ENCODE measurements around the gene KMT5B. TPM values are rescaled to one million over a fixed set of nuclear protein-coding genes. Genes with fewer than 3 reads are reported as not detected.

Gene KMT5B
- total RNA-seq, 2 donors from 2014 or later: 20.7 to 29.8 TPM

DNA sequence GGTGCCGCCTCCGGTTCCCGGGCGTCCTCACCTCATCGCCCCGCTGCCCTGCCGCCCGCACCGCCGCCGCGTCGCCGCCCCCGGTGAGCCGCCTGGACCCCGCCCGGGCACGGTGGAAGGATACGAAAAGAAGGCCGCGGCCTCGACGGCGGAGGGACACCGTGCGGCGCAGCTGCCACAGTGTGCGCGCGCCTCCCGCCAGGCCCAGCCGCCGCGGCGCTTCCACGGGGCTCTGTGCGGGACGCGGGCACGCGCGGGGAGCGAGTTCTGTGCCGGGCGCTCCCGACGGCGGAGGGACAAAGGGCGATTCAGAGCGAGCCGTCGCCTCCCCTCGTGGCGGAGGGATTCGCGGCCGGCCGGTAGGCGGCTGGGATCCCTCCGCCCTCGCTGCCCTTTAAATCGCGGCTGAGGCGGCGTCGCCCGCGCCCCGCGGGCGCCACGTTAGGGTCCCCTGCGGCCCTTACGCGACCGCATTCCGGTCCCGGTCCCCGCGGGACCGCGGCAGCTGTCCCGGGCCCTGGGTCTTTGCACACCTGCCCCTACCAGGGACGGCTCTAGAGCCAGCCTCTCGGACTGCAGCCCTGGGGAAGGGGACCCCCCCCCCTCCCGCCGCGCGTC, 568 bp upstream of the KMT5B start:
- Histone ChIP-seq H3K4me3 (peak overlapping the region; percentile 79), H3K9me3 (no peaks in the 10 kb centered on the region), H3K36me3 (no peaks in the 10 kb centered on the region), H3K4me1 (ENCODE audit: control insufficient read depth in 1 of 2, low read depth in 2 of 2) (peaks cover 17 to 51% of the 10 kb centered on the region in 2 donors), H3K27ac (peak overlapping the region; percentile 97 to 98), H3K27me3 (replicated peaks; ENCODE audit: insufficient read depth) (no peaks in the 10 kb centered on the region)
- DNase-seq (ENCODE audit: low spot score) (peak; percentile 35), ATAC-seq (ENCODE audit: insufficient number of reproducible peaks, low FRiP score, low read depth) (peak; percentile 45)
- TF ChIP-seq, protein P1, sequence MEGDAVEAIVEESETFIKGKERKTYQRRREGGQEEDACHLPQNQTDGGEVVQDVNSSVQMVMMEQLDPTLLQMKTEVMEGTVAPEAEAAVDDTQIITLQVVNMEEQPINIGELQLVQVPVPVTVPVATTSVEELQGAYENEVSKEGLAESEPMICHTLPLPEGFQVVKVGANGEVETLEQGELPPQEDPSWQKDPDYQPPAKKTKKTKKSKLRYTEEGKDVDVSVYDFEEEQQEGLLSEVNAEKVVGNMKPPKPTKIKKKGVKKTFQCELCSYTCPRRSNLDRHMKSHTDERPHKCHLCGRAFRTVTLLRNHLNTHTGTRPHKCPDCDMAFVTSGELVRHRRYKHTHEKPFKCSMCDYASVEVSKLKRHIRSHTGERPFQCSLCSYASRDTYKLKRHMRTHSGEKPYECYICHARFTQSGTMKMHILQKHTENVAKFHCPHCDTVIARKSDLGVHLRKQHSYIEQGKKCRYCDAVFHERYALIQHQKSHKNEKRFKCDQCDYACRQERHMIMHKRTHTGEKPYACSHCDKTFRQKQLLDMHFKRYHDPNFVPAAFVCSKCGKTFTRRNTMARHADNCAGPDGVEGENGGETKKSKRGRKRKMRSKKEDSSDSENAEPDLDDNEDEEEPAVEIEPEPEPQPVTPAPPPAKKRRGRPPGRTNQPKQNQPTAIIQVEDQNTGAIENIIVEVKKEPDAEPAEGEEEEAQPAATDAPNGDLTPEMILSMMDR (IDR thresholded peaks at IDR 0.05): no peak

DNA sequence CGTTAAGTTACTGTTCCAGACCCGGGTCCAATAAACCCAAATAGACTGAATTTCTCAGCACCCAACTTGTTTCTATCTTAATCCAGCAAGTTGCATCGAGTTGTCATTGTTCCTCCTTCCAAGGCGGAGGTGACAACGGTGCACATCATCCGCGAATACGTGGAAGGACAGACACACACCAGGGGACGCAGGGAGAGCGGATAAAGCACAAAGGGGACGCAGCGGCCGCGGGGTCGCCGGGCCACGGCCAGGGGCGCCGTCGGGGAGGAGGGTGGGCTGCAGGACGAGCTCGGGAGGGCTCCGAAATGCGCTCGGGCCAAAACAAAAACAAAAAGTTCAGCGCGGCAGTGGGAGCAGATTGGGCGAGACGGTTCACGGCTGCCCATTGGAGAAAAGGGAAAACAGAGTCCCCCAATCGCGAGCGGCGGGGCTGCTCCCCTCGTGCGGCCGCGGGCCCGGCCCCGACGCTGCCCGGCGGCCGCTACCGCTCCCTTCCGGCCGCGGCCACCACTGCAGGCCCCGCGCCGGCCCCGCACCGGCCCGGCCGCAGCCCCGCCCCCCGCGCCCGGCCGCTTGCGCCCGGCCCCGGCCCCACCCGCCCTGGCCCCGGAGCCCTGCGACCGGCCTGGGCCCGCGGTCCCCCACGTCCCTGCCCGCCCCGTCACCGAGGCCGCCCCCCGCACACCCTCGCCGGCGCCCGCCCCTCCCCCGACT, 518 bp downstream of the KMT5B start:
- Histone ChIP-seq H3K27me3 (replicated peaks; ENCODE audit: insufficient read depth) (no peaks in the 10 kb centered on the region), H3K4me1 (ENCODE audit: control insufficient read depth in 1 of 2, low read depth in 2 of 2) (peaks cover 19 to 53% of the 10 kb centered on the region in 2 donors), H3K9me3 (no peaks in the 10 kb centered on the region), H3K27ac (peak overlapping the region; percentile 97 to 98), H3K4me3 (peak overlapping the region; percentile 95), H3K36me3 (no peaks in the 10 kb centered on the region)
- TF ChIP-seq, protein P1 (IDR thresholded peaks at IDR 0.05): peak; percentile 12
- ATAC-seq (ENCODE audit: insufficient number of reproducible peaks, low FRiP score, low read depth) (peak; percentile 9), DNase-seq (ENCODE audit: low spot score) (no peak)

DNA sequence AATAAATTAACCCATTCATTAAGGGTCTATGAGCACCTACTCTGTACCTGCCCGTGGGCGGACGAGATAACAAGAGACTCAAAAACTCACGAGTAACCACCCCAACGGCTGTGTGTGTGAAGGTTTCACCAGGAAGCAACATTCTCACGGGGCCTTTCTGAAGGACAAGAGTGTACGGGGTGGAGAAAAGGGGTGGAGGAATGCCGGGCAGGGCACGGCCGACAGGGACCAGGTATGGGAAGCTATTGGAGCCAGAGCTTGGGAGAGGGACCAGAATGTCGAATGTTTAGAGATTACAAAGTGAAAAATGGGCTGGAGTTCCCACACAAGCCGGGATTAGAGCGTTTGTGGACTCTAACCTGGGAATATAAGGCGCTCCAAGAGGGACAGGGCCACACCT, 1.6 kb downstream of the KMT5B start:
- Histone ChIP-seq H3K27ac (no peak overlapping the region), H3K9me3 (no peaks in the 10 kb centered on the region), H3K36me3 (no peaks in the 10 kb centered on the region), H3K4me3 (peak overlapping the region; percentile 95), H3K27me3 (replicated peaks; ENCODE audit: insufficient read depth) (no peaks in the 10 kb centered on the region), H3K4me1 (ENCODE audit: control insufficient read depth in 1 of 2, low read depth in 2 of 2) (peaks cover 21 to 57% of the 10 kb centered on the region in 2 donors)
- TF ChIP-seq, protein P1 (IDR thresholded peaks at IDR 0.05): no peak
- DNase-seq (ENCODE audit: low spot score) (no peak), ATAC-seq (ENCODE audit: insufficient number of reproducible peaks, low FRiP score, low read depth) (no peak)

DNA sequence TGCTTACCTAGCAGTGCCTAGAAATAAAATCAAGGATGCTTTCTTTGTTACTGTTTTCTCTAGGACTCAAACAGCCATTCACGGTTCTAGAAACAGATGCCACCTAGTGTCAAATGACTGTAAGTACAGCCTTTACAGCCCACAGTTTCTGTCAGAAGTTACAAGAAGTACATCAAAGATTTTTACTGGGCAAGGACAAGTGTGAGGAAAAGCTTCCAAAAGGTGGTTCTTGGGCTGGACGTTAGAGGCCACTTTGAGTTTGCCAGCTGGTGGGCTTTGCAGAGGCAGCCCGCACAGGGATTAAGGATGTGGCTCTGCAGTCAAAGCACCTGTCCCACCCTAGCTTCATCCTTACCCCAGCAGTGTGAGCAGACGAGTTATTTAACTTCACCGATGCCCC, 6.9 kb downstream of the KMT5B start:
- ATAC-seq (ENCODE audit: insufficient number of reproducible peaks, low FRiP score, low read depth): no peak
- Histone ChIP-seq H3K27me3 (replicated peaks; ENCODE audit: insufficient read depth) (no peaks in the 10 kb centered on the region), H3K4me1 (ENCODE audit: control insufficient read depth in 1 of 2, low read depth in 2 of 2) (peaks cover 20 to 50% of the 10 kb centered on the region in 2 donors), H3K36me3 (no peaks in the 10 kb centered on the region), H3K4me3 (no peak overlapping the region), H3K27ac (no peak overlapping the region), H3K9me3 (no peaks in the 10 kb centered on the region)
- TF ChIP-seq, protein P1 (IDR thresholded peaks at IDR 0.05): peak; percentile 77
- no peak for DNase-seq (ENCODE audit: low spot score)

DNA sequence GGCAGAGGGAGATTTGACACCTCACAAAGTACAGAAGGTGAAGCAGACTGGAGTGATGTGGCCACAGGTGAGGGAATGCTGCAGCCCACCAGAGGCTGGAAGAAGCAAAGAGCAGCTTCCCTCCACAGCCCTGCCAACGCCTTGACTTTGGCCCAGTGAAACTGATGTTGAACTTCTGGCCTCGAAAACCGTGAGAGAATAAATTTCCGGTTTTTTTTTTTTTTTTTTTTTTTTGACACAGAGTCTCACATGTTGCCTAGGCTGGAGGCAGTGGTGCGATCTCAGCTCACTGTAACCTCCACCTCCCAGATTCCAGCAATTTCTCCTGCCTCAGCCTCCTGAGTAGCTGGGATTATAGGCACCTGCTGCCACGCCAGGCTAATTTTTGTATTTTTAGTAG, 8.7 kb downstream of the KMT5B start:
- H3K4me1 ChIP-seq (ENCODE audit: control insufficient read depth in 1 of 2, low read depth in 2 of 2): peaks cover 18 to 54% of the 10 kb centered on the region in 2 donors

More for the DNA sequence above, 8.7 kb downstream of the KMT5B start:
- Histone ChIP-seq H3K27me3 (replicated peaks; ENCODE audit: insufficient read depth) (no peaks in the 10 kb centered on the region), H3K27ac (no peak overlapping the region), H3K36me3 (no peaks in the 10 kb centered on the region), H3K4me3 (no peak overlapping the region), H3K9me3 (no peaks in the 10 kb centered on the region)
- TF ChIP-seq, protein P1 (IDR thresholded peaks at IDR 0.05): no peak
- ATAC-seq (ENCODE audit: insufficient number of reproducible peaks, low FRiP score, low read depth) (no peak), DNase-seq (ENCODE audit: low spot score) (no peak)

Measured in thoracic aorta (tissue), 2 donors.